PFSK-1 (cell line): ENCODE data around the gene DDX56.

ENCODE experiments used
- FOXP2 ChIP-seq: optimal IDR thresholded peaks from 2 replicates; pipeline ENCODE3; 2011; ENCODE audit warnings: borderline replicate concordance, control low read depth, inconsistent platforms; ENCODE audit not compliant: insufficient read depth; ENCODE audit errors: extremely low read length, extremely low read depth
- POLR2AphosphoS5 ChIP-seq: IDR thresholded peaks from 2 replicates; pipeline ENCODE4 v1.6.1; 2012; ENCODE audit warnings: low read depth, mild to moderate bottlenecking, control low read depth, low read length, moderate library complexity
- REST ChIP-seq, 2 experiments: IDR thresholded peaks; 2 replicates each; pipeline versions ENCODE4 v1.6.1 to v1.8.0; 2011 to 2012; ENCODE audit warnings: low read depth in 2 of 2, low read length in 2 of 2, control low read depth in 1 of 2, inconsistent platforms in 1 of 2, mild to moderate bottlenecking in 1 of 2, moderate library complexity in 1 of 2; ENCODE audit not compliant: insufficient read depth in 1 of 2
- SIN3A ChIP-seq: IDR thresholded peaks from 2 replicates; pipeline ENCODE4 v1.6.1; 2012; ENCODE audit warnings: mild to moderate bottlenecking, low read length, moderate library complexity, borderline replicate concordance; ENCODE audit not compliant: insufficient read depth
- TAF1 ChIP-seq: IDR thresholded peaks from 2 replicates; pipeline ENCODE4 v1.6.1; 2012; ENCODE audit warnings: low read length, control low read depth, borderline replicate concordance; ENCODE audit not compliant: insufficient read depth

The DDX56 gene

GRCh38 chr7:44557485-44557884 lies 16.2 kb downstream of the DDX56 start:
- no peak for TF ChIP-seq TAF1
- no peak for TF ChIP-seq FOXP2

- TF ChIP-seq FOXP2 (no peak), POLR2AphosphoS5 (no peak), REST (IDR thresholded peaks at IDR 0.05; ENCODE audit: insufficient read depth in 1 of 2, low read depth in 2 of 2, low read length in 2 of 2) (no peak), SIN3A (no peak), TAF1 (no peak)
Measured at GRCh38 chr7:44555350-44555749, 18.4 kb downstream of the DDX56 start.

- TF ChIP-seq FOXP2 (no peak), TAF1 (no peak), POLR2AphosphoS5 (no peak)
Measured at GRCh38 chr7:44549457-44549856, 24.3 kb downstream of the DDX56 start.

- TF ChIP-seq FOXP2 = no peak
- TF ChIP-seq POLR2AphosphoS5 = no peak
- TF ChIP-seq TAF1 = no peak
- TF ChIP-seq REST (IDR thresholded peaks at IDR 0.05; ENCODE audit: insufficient read depth in 1 of 2, low read depth in 2 of 2, low read length in 2 of 2) = no peak
- TF ChIP-seq SIN3A = no peak
Measured at GRCh38 chr7:44548893-44549292, 24.8 kb downstream of the DDX56 start.

- no peak for TF ChIP-seq POLR2AphosphoS5
Measured at GRCh38 chr7:44547536-44548231, 26.0 kb downstream of the DDX56 start.

GRCh38 chr7:44541876-44542610 lies 31.7 kb downstream of the DDX56 start:
- TF ChIP-seq POLR2AphosphoS5 (no peak), REST (IDR thresholded peaks at IDR 0.05; ENCODE audit: insufficient read depth in 1 of 2, low read depth in 2 of 2, low read length in 2 of 2) (no peak), FOXP2 (no peak), SIN3A (no peak), TAF1 (no peak)

GRCh38 chr7:44541028-44541869 lies 32.5 kb downstream of the DDX56 start, which contains the start of gene NPC1L1:
Gene NPC1L1, minus strand, starts transcription at chr7:44541330. Its CDS starts 71 bp downstream, at chr7:44541259.
- TF ChIP-seq POLR2AphosphoS5 (no peak), TAF1 (no peak), FOXP2 (no peak), SIN3A (no peak), REST (IDR thresholded peaks at IDR 0.05; ENCODE audit: insufficient read depth in 1 of 2, low read depth in 2 of 2, low read length in 2 of 2) (no peak)
